OCI-LY7 (cell line): ENCODE results near the gene FIBP.

Source experiments
- EZH2phosphoT487 ChIP-seq: fragments of 200-600 bp; sonication (generic); IDR thresholded peaks from 2 replicates; pipeline ENCODE4 v1.6.1; 2018; ENCODE audit warnings: low read depth, borderline replicate concordance, mild to moderate bottlenecking, mixed run types, antibody characterized with exemption, low read length, moderate library complexity, mixed read lengths
- TF ChIP-seq, protein P1 (sequence below): fragments of 200-600 bp; sonication (generic); conservative IDR thresholded peaks from 2 replicates; pipeline ENCODE4 v1.5.1; 2014; ENCODE audit warnings: mild to moderate bottlenecking, antibody characterized with exemption, low read length, moderate library complexity, mixed read lengths

DNA sequence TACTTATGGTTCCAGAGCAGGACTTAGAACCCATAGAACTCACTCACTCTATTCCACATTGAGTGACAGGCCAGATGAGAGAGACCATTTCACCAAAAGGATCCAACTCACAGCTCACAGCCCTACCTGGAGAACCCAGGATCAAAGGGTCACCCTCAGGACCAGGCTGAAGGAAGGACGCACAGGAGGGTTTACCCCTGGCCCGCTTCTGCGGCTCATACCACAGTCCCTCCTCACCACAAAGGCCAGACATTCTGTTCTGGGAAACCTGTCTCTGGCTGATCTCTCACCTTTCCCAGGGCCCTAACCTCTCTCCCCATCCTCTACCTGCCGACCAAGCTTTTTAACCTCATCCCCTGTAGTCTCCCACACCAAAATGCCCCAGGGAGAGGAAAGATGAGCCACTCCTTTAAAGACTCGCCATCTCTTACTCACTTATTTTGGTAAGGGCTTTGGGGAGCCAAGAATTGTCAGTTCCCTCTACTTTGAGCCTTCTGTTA, 7.3 kb upstream of the FIBP start:
- TF ChIP-seq, protein P1, sequence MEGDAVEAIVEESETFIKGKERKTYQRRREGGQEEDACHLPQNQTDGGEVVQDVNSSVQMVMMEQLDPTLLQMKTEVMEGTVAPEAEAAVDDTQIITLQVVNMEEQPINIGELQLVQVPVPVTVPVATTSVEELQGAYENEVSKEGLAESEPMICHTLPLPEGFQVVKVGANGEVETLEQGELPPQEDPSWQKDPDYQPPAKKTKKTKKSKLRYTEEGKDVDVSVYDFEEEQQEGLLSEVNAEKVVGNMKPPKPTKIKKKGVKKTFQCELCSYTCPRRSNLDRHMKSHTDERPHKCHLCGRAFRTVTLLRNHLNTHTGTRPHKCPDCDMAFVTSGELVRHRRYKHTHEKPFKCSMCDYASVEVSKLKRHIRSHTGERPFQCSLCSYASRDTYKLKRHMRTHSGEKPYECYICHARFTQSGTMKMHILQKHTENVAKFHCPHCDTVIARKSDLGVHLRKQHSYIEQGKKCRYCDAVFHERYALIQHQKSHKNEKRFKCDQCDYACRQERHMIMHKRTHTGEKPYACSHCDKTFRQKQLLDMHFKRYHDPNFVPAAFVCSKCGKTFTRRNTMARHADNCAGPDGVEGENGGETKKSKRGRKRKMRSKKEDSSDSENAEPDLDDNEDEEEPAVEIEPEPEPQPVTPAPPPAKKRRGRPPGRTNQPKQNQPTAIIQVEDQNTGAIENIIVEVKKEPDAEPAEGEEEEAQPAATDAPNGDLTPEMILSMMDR = no peak
- no peak for TF ChIP-seq EZH2phosphoT487
